ENCODE results near the gene MARK1.

DNA sequence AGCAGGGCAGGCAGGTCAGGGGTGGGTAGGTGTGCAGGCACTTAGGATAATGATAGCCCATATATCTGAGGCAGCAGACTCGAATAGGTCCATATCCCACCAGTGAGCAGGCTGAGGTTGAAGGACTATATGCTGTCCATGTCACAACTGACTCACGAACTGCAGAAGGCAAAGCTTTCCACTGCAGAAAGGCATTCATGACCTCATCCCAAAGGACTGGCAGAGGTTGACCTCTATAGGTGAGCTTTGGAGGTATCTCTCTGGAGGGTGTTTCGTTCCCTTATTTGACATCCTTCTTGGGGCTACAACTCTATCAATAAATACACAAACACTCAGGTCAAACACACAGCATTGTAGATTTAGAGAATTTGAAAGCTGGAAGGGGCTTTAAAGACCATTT lies 42.8 kb upstream of the MARK1 start:
- TF ChIP-seq POLR2AphosphoS5 (IDR thresholded peaks at IDR 0.05; ENCODE audit: low read depth, low read length) (no peak), SIN3A (IDR thresholded peaks at IDR 0.05; ENCODE audit: borderline replicate concordance, insufficient read depth, low read depth, low read length) (no peak)
- TF ChIP-seq, protein P1, sequence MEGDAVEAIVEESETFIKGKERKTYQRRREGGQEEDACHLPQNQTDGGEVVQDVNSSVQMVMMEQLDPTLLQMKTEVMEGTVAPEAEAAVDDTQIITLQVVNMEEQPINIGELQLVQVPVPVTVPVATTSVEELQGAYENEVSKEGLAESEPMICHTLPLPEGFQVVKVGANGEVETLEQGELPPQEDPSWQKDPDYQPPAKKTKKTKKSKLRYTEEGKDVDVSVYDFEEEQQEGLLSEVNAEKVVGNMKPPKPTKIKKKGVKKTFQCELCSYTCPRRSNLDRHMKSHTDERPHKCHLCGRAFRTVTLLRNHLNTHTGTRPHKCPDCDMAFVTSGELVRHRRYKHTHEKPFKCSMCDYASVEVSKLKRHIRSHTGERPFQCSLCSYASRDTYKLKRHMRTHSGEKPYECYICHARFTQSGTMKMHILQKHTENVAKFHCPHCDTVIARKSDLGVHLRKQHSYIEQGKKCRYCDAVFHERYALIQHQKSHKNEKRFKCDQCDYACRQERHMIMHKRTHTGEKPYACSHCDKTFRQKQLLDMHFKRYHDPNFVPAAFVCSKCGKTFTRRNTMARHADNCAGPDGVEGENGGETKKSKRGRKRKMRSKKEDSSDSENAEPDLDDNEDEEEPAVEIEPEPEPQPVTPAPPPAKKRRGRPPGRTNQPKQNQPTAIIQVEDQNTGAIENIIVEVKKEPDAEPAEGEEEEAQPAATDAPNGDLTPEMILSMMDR (IDR thresholded peaks at IDR 0.05) = no peak
- TF ChIP-seq, protein P2, sequence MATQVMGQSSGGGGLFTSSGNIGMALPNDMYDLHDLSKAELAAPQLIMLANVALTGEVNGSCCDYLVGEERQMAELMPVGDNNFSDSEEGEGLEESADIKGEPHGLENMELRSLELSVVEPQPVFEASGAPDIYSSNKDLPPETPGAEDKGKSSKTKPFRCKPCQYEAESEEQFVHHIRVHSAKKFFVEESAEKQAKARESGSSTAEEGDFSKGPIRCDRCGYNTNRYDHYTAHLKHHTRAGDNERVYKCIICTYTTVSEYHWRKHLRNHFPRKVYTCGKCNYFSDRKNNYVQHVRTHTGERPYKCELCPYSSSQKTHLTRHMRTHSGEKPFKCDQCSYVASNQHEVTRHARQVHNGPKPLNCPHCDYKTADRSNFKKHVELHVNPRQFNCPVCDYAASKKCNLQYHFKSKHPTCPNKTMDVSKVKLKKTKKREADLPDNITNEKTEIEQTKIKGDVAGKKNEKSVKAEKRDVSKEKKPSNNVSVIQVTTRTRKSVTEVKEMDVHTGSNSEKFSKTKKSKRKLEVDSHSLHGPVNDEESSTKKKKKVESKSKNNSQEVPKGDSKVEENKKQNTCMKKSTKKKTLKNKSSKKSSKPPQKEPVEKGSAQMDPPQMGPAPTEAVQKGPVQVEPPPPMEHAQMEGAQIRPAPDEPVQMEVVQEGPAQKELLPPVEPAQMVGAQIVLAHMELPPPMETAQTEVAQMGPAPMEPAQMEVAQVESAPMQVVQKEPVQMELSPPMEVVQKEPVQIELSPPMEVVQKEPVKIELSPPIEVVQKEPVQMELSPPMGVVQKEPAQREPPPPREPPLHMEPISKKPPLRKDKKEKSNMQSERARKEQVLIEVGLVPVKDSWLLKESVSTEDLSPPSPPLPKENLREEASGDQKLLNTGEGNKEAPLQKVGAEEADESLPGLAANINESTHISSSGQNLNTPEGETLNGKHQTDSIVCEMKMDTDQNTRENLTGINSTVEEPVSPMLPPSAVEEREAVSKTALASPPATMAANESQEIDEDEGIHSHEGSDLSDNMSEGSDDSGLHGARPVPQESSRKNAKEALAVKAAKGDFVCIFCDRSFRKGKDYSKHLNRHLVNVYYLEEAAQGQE (IDR thresholded peaks at IDR 0.05; ENCODE audit: insufficient read depth in 1 of 2, low read depth in 2 of 2, low read length in 1 of 2) = no peak

Data from Panc1 (cell line).